ENCODE data around the gene STK26. TPM values are rescaled to one million over a fixed set of nuclear protein-coding genes. Genes with fewer than 3 reads are reported as not detected.

Gene STK26
- total RNA-seq, 4 donors from 2014 or later: 7.0 to 17.2 (median 15.0) TPM

DNA sequence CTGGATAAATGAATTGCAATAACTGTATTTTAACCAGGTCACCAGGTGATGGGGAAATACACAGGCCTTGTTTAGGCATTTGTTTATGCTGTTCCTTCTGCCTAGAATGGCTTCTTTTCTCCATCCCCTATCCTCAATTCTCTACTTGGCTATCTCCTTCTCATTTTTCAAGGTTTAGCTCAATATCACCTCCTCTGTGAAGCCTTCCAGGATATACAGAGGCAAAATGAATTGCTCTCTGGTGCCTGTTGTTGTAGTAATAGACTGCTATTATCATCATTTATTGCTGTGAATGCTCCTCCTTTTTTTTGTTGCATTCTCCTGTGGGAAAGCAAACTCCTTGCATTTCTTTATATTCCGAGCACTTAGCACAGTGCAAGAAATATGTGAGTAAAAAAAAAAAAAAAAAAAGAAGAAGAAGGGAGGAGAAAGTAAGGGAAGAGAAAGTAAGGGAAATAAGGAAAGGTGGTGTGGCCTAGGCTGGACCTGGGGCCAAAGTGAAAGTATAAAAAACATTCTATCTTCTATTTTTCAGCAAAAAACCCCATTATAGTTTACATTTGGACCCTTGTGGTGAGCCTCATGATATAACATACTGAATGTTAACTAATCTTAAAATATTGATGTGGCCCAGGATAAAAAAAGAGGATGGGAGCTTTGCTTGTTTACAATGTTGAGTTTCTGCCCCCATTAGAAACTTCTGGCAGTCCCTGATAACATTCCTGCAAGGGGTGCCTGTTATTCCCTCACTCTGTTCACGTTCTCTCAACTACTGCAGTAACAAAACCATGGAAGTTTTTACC, 6.3 kb upstream of the STK26 start:
- DNase-seq (ENCODE audit: low spot score in 2 of 2): no peak
- TF ChIP-seq, protein P1, sequence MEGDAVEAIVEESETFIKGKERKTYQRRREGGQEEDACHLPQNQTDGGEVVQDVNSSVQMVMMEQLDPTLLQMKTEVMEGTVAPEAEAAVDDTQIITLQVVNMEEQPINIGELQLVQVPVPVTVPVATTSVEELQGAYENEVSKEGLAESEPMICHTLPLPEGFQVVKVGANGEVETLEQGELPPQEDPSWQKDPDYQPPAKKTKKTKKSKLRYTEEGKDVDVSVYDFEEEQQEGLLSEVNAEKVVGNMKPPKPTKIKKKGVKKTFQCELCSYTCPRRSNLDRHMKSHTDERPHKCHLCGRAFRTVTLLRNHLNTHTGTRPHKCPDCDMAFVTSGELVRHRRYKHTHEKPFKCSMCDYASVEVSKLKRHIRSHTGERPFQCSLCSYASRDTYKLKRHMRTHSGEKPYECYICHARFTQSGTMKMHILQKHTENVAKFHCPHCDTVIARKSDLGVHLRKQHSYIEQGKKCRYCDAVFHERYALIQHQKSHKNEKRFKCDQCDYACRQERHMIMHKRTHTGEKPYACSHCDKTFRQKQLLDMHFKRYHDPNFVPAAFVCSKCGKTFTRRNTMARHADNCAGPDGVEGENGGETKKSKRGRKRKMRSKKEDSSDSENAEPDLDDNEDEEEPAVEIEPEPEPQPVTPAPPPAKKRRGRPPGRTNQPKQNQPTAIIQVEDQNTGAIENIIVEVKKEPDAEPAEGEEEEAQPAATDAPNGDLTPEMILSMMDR (IDR thresholded peaks at IDR 0.05): no peak
- TF ChIP-seq POLR2A (IDR thresholded peaks at IDR 0.05): no peak
- WGBS, 2 donors: 61 to 93% methylated on average over 2 of the region's 2 CpGs
- intact Hi-C loops (cut with DNase I; ENCODE audit: low total_unique reads): no loop called here
- H3K4me3 ChIP-seq (ENCODE audit: low read depth, poor library complexity, severe bottlenecking): no peak overlapping the region

DNA sequence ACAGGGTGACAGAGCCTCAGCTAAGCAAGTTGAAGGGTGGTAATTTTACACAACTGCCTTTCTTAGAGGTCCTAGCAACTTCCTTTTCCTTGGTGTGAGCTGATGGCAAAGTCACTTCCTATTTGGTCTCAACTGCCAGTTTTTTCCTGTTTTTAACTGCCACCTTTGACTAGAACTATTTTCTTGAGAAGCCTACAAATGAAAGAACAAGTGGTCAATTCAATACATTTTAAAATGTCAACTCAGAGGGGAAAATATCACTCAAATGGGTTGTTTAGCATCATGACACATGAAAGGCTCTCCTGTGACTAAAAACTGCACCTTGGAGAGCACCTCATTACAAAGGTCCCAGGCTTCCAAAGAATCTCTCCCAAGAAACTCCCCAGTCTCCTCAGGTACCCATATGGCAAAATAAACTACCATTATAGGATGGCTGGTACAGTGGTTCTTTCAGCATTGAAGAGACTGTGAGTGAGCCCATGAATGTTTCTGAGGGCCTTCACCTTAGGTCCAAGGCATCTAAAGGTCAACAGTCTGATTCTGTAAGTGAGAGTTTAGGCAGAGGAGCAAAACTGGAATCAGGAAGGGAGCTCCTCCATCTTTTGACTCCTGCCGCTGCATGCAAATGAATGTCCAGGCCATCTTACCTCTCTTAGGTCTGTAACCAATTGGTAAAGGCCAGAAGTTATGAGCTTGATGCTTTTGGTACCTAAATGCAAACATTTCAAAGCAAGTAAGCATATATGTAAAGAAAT, 5.5 kb upstream of the STK26 start:
- TF ChIP-seq, protein P1 (IDR thresholded peaks at IDR 0.05): no peak
- TF ChIP-seq POLR2A (IDR thresholded peaks at IDR 0.05): no peak
- intact Hi-C loops (cut with DNase I; ENCODE audit: low total_unique reads): no loop called here
- H3K4me3 ChIP-seq (ENCODE audit: low read depth, poor library complexity, severe bottlenecking): no peak overlapping the region
- WGBS, 2 donors: 78 to 100% methylated on average over 1 of the region's 1 CpG
- no peak for DNase-seq (ENCODE audit: low spot score in 2 of 2)

DNA sequence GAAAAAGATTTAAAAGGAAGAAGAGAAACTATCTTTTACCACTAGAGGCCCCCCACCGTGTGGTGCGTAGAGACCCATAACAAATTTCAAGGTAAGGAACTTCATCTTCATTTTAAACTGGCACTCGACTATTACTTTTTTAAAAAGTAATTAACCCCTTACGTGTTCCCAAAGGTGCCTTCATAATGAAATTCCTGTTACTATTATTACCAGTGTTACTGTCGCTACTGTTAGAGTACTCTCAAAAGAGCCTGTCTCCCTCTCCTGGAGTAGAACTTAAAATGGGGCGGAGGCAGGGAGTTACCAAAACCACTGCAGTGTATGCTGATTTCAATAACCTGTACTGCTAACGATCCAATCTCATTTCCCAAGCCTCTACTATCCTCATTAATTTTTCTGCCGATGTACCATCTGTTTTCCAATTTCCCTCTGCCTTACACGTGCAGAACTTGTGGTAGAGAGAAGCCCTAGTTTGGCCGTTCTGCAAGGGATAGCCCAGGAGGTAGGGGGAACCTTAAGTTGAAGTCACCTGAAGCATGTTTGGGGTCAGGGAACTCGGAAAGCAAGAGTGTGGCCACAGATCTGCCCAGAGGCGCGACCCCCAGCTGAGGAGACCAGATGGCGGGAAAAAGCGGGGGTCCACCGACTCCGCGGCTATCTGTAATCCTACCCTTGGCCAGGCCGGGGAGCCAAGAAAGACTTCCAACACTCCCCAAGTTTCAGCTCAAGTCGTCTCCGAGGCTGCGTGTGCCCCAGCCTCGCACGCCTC, 720 bp upstream of the STK26 start:
- DNase-seq (ENCODE audit: low spot score in 2 of 2): no peak
- intact Hi-C loops (cut with DNase I; ENCODE audit: low total_unique reads): no loop called here
- WGBS, 2 donors: 7 to 42% methylated on average over 13 to 24 of the region's 24 CpGs
- TF ChIP-seq, protein P1 (IDR thresholded peaks at IDR 0.05): no peak
- TF ChIP-seq POLR2A (IDR thresholded peaks at IDR 0.05): no peak
- H3K4me3 ChIP-seq (ENCODE audit: low read depth, poor library complexity, severe bottlenecking): no peak overlapping the region

DNA sequence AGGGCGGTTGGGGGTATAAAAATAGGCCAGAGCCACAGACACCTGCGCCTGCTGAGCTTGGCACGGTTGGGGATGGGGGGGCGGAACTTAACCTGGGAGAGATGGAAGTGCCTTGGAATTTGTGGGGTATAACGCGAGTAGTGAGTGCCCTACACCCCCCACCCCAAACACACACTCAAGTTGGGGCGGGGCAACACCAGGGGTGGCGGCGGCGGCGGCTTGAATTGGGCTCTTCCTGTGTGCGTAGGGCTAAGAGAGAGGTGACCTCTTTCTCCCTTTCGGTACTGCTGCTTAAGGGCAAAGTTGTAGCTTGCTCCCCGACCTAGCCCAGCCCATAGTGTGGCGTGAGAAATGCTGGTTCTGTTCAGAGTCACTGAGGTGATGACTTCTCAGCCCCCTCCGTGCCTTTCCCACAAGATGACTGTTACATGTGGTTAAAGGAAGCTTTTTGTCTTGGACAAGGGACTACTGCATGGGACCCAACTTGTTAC, 839 bp downstream of the STK26 start:
- 14 to 22% methylated on average over 16 of the region's 16 CpGs for WGBS, 2 donors
- peak overlapping the region; percentile 66 for H3K4me3 ChIP-seq (ENCODE audit: low read depth, poor library complexity, severe bottlenecking)
- intact Hi-C loops (cut with DNase I; ENCODE audit: low total_unique reads): no loop called here
- no peak for DNase-seq (ENCODE audit: low spot score in 2 of 2)
- TF ChIP-seq, protein P1 (IDR thresholded peaks at IDR 0.05): no peak
- no peak for TF ChIP-seq POLR2A (IDR thresholded peaks at IDR 0.05)

DNA sequence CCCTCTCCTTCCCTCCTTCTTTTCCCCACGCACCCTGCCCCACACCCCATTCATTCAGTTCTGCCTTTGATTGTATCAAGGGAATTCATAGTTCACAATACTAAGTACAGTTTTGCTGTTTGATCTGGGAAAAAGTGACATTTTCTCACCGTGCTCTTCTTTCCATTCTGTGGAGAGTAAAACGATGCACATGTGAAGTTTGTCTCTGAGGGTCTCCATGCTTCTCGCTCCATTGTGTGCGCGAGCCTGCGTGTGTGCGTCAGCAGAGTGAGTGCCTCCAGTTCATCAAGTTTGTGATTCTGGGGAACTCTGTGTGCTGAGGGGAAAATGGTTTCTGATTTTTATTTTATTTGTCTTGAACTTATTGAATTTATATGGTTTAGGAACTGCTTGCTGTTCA, 1.9 kb downstream of the STK26 start:
- DNase-seq (ENCODE audit: low spot score in 2 of 2): no peak
- intact Hi-C loops (cut with DNase I; ENCODE audit: low total_unique reads): no loop called here
- 55 to 89% methylated on average over 8 of the region's 8 CpGs for WGBS, 2 donors
- no peak for TF ChIP-seq POLR2A (IDR thresholded peaks at IDR 0.05)
- TF ChIP-seq, protein P1 (IDR thresholded peaks at IDR 0.05): no peak
- no peak overlapping the region for H3K4me3 ChIP-seq (ENCODE audit: low read depth, poor library complexity, severe bottlenecking)

Measured in lower leg skin (tissue), 4 donors.